GM12878 (cell line): ENCODE data around the gene TMED6. TPM values are rescaled to one million over a fixed set of nuclear protein-coding genes. Genes with fewer than 3 reads are reported as not detected.

Experiments used
- ATAC-seq: fragments of 200-7000 bp; cut with Tn5 transposase; 3 replicates; pipeline ENCODE4 v1.9.1; 2020; ENCODE audit warnings: mild to moderate bottlenecking, moderate library complexity
- BruUV-seq: library from RNA; stranded (reverse); fragments of 400-500 nt; replicated peaks from 2 replicates; lab custom pipeline; 2021; lab: Mats Ljungman, UMichigan
- CTCF ChIA-PET: fragments of 300-600 bp; sonication (Branson Sonifier 250); formaldehyde crosslinking; extraction: SDS; loops from one replicate; lab custom pipeline; 2021; ENCODE audit warnings: inconsistent platforms; lab: Yijun Ruan, JAX
- POLR2A ChIA-PET: fragments of 350-600 bp; formaldehyde crosslinking; extraction: SDS; loops from one replicate; lab custom pipeline; 2021; ENCODE audit warnings: inconsistent platforms; lab: Charles Lee
- RAD21 ChIA-PET: fragments of 300-600 bp; sonication (Branson Sonifier 250); formaldehyde crosslinking; loops from one replicate; lab custom pipeline; 2023; ENCODE audit warnings: antibody characterized with exemption; ENCODE audit not compliant: unreplicated experiment; lab: Charles Lee
- SMC1A ChIA-PET: fragments of 300-600 bp; sonication (Branson Sonifier 250); formaldehyde crosslinking; loops from one replicate; lab custom pipeline; 2023; ENCODE audit not compliant: unreplicated experiment, uncharacterized antibody; lab: Charles Lee
- DNase-seq: peaks from one replicate; pipeline ENCODE4 v3.0.0-alpha.2; 2011; ENCODE audit warnings: low read depth, low spot score
- FAIRE-seq: peaks from 3 replicates; lab custom pipeline; 2011; peaks lifted over from hg19 to GRCh38; lab: Jason Lieb, UNC
- H2AFZ ChIP-seq: 2 replicates; pipeline ENCODE4 v1.6.0; 2011; ENCODE audit warnings: low read depth, low read length, control low read depth; ENCODE audit not compliant: control insufficient read depth
- H3K27ac ChIP-seq: 2 replicates; pipeline ENCODE4 v1.5.1; 2011; ENCODE audit warnings: control low read depth; ENCODE audit not compliant: control insufficient read depth, insufficient read depth
- H3K27me3 ChIP-seq, 2 experiments: replicated peaks in 1 of 2; 2 replicates each; pipeline versions ENCODE4 v1.6.0 to v1.6.1; 2011; ENCODE audit warnings: low read length in 1 of 2; ENCODE audit not compliant: control insufficient read depth in 2 of 2, insufficient read depth in 2 of 2
- H3K36me3 ChIP-seq, 2 experiments: 2 replicates each; pipeline ENCODE4 v1.5.1; 2011; ENCODE audit warnings: low read length in 1 of 2; ENCODE audit not compliant: control insufficient read depth in 2 of 2, insufficient read depth in 2 of 2
- H3K4me1 ChIP-seq: 2 replicates; pipeline ENCODE4 v1.6.1; 2011; ENCODE audit warnings: mild to moderate bottlenecking, low read length, moderate library complexity, mixed read lengths; ENCODE audit not compliant: control insufficient read depth, insufficient read depth
- H3K4me2 ChIP-seq: 2 replicates; pipeline ENCODE4 v1.6.0; 2011; ENCODE audit warnings: control low read depth; ENCODE audit not compliant: control insufficient read depth, insufficient read depth
- H3K4me3 ChIP-seq: fragments of 200-600 bp; sonication (generic); 2 replicates; pipeline ENCODE4 v1.5.1; 2016
- H3K79me2 ChIP-seq: 2 replicates; pipeline ENCODE4 v1.6.0; 2011; ENCODE audit warnings: low read length; ENCODE audit not compliant: control insufficient read depth, insufficient read depth
- H3K9ac ChIP-seq: 2 replicates; pipeline ENCODE4 v1.8.0; 2011; ENCODE audit warnings: low read length, control low read depth, mixed read lengths; ENCODE audit not compliant: control insufficient read depth, insufficient read depth
- H3K9me3 ChIP-seq: replicated peaks from 3 replicates; pipeline ENCODE4 v1.5.1; 2011; ENCODE audit warnings: mild to moderate bottlenecking, low read length; ENCODE audit not compliant: control insufficient read depth, insufficient read depth
- H4K20me1 ChIP-seq: 2 replicates; pipeline ENCODE4 v1.6.0; 2011; ENCODE audit not compliant: control insufficient read depth, insufficient read depth
- EGR1 ChIP-seq, 2 experiments: IDR thresholded peaks; 1 replicate in 1 of 2; 2 replicates in 1 of 2; pipeline ENCODE4 v1.6.1; 2011 to 2012; ENCODE audit warnings: low read depth in 2 of 2, low read length in 2 of 2, borderline replicate concordance in 1 of 2, mild to moderate bottlenecking in 1 of 2, moderate library complexity in 1 of 2
- TCF12 ChIP-seq: IDR thresholded peaks from 2 replicates; pipeline ENCODE4 v1.6.1; 2011; ENCODE audit warnings: low read depth, mild to moderate bottlenecking, low read length
- WGBS: methylation state at CpG from one replicate; pipeline ENCODE4 v1.1.6; 2016; ENCODE audit warnings: low lambda C conversion rate; ENCODE audit not compliant: insufficient replicate concordance, insufficient coverage; ENCODE audit errors: missing lambda C conversion rate; 5-methylcytosine and 5-hydroxymethylcytosine counted together
- in situ Hi-C: fragments of 300-500 bp; cut with MboI; formaldehyde crosslinking; loops from 9 replicates; pipeline ENCODE4 v1.14.3; 2018; ENCODE audit warnings: mixed read lengths
- intact Hi-C: fragments of 100-400 bp; cut with micrococcal nuclease; formaldehyde crosslinking; loops from one replicate; pipeline ENCODE4 v1.14.2; 2022; ENCODE audit not compliant: unreplicated experiment
- polyA plus RNA-seq, 11 experiments: library from polyadenylated mRNA; depleted of rRNA in 4 of 11; unstranded in 6 of 11; stranded (reverse) in 5 of 11; fragments of >200 nt; fragmentation: Nextera tagmentation in 4 of 11; fragmentation: Illumina TruSeq in 1 of 11; extraction: Ambion mirVana in 4 of 11; extraction: Trizol in 1 of 11; gene quantifications; 1 replicate in 1 of 11; 2 replicates in 10 of 11; pipeline versions ENCODE4 v1.2.1 to v1.2.3, GENCODE V29; 2011 to 2016; ENCODE audit warnings: inconsistent platforms in 2 of 11, missing spikeins in 2 of 11, low read depth in 1 of 11
- total RNA-seq, 4 experiments: library from RNA; depleted of rRNA in 3 of 4; stranded (reverse); fragments of >200 nt in 3 of 4; fragmentation: Illumina TruSeq in 1 of 4; extraction: Trizol in 1 of 4; gene quantifications; 2 replicates each; pipeline versions ENCODE4 v1.2.1 to v1.2.3, GENCODE V29; 2013 to 2021
- TF ChIP-seq, protein P1 (sequence below): IDR thresholded peaks from 2 replicates; pipeline ENCODE4 v1.6.1; 2012; ENCODE audit warnings: low read depth, low read length, improper control_type of control experiment

TMED6 gene
- total and polyA plus RNA-seq, 10 of the 15 experiments (the other 5 are each of a cell fraction or from before 2014, with no cell fraction given) = 0.27 to 1.7 (median 0.78) TPM

DNA sequence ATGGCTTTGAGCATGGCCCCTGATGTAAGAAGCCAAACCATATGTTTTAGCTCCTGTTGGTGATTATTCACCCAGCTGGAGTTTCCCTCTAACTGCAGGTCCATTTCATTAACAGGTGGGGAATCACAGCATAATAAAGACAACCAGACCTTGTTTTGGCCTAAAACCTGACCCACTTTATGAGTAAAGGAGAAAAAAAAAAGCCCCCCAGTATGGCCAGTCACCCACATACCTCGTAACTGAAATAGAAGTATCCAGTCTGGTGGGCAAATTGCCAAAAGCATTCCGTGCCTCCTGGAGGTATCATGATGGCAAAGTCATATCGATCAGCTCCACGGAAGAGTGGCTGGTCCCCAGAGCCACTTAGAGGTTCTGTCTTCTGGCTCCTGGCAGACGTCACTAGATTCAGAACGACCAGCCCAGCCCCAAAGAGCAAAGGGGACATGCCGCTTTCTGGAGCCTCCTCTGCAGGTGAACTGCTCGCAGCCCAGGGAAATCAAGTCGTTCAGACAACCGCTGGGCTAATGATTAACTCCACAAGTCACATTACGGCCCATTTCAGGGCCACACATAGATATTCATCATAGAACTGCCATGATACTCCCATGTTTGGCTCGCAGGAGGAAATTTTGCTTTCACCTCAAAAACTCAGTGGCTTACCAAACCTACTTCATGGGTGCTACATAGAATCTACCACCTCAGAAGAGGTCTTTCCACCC lies at the start of gene TMED6 (continued):
- TF ChIP-seq, protein P1, sequence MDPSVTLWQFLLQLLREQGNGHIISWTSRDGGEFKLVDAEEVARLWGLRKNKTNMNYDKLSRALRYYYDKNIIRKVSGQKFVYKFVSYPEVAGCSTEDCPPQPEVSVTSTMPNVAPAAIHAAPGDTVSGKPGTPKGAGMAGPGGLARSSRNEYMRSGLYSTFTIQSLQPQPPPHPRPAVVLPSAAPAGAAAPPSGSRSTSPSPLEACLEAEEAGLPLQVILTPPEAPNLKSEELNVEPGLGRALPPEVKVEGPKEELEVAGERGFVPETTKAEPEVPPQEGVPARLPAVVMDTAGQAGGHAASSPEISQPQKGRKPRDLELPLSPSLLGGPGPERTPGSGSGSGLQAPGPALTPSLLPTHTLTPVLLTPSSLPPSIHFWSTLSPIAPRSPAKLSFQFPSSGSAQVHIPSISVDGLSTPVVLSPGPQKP = no peak

DNA sequence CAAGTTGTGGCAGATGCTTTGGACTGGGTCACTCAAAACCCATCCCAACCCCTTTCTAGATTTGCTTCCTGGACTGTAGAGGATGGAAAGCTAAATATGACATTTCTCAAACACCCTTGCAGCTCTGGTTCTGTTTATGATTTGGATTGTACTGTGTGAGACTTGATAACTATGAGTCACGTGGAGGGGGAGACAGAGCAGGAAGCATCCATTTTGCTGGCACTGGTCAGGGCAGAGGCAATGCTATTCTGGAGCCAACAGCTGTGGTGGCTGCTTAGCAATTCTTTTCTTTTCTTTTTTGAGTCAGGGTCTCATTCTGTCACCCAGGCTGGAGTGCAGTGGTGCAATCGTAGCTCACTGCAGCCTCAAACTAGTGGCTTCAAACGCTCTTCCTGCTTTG lies 47.8 kb upstream of the TMED6 start:
- ChIA-PET RAD21 (interaction anchor here (1.1 to 5.0 kb wide), 3 partner anchors 9 to 165 kb away, joined by 3 to 50 read pairs (median 4); partner anchors contain the start of genes CYB5B and NFAT5), CTCF (interaction anchor here (1.4 to 4.8 kb wide), 4 partner anchors 9 to 531 kb away, joined by 3 to 38 read pairs (median 5); partner anchors contain the start of gene NOB1), SMC1A (interaction anchor here (0.6 to 5.9 kb wide), 8 partner anchors 71 to 633 kb away, joined by 3 to 38 read pairs (median 3); no protein-coding TSS in a partner anchor), POLR2A (interaction anchor here (0.9 to 1.5 kb wide), 5 partner anchors 18 to 354 kb away, joined by 3 to 4 read pairs (median 3); no protein-coding TSS in a partner anchor)
- FAIRE-seq = no peak
- Histone ChIP-seq H3K9me3 (no peaks in the 10 kb centered on the region), H2AFZ (no peak overlapping the region), H3K79me2 (no peaks in the 10 kb centered on the region), H3K4me2 (no peak overlapping the region), H3K9ac (no peak overlapping the region), H4K20me1 (no peaks in the 10 kb centered on the region), H3K27me3 (no peaks in the 10 kb centered on the region), H3K4me3 (no peak overlapping the region), H3K36me3 (no peaks in the 10 kb centered on the region), H3K4me1 (peaks cover 6% of the 10 kb centered on the region), H3K27ac (no peak overlapping the region)
- 53% methylated on average over 3 of the region's 3 CpGs for WGBS
- intact Hi-C loops = loop anchor here (5.0 to 10.0 kb wide), 2 partner anchors 245 to 303 kb away; no protein-coding TSS in a partner anchor
- no peak for DNase-seq
- no peak for ATAC-seq
- in situ Hi-C loops = loop anchor here (5.0 kb wide), 1 partner anchor 353 kb away; the partner anchor contains the start of gene NOB1
- TF ChIP-seq EGR1 (IDR thresholded peaks at IDR 0.05; ENCODE audit: borderline replicate concordance in 1 of 2, low read depth in 2 of 2, low read length in 2 of 2) (no peak), TCF12 (no peak)
- no TSS peak for BruUV-seq
